Epithelial cell of esophagus (primary cell): ENCODE measurements around the gene PFN3.

Source experiments
- DNase-seq: peaks from one replicate; pipeline ENCODE4 v3.0.0; 2010; ENCODE audit warnings: low read depth
- H3K4me3 ChIP-seq: 2 replicates; pipeline ENCODE4 v1.5.1; 2011; ENCODE audit warnings: mild to moderate bottlenecking, low read length, control low read depth
- CTCF ChIP-seq: IDR thresholded peaks from 2 replicates; pipeline ENCODE4 v1.5.1; 2011; ENCODE audit warnings: low read depth, mild to moderate bottlenecking, low read length, control low read depth, inconsistent platforms; ENCODE audit not compliant: insufficient read depth; ENCODE audit errors: missing control alignments

Gene PFN3

GRCh38 chr5:177446200-177447065, 46.0 kb upstream of the PFN3 start, which contains the start of gene PRR7:
Gene PRR7 (plus strand): TSS chr5:177446814. CDS start chr5:177455068, 8,254 bp downstream.
- peak; percentile 67 for DNase-seq
- no peak for TF ChIP-seq CTCF
- H3K4me3 ChIP-seq: peak within 1 kb of the TSS; percentile 54

- no peak for TF ChIP-seq CTCF
- DNase-seq: no peak
- H3K4me3 ChIP-seq: peak overlapping the region; percentile 54
Measured at GRCh38 chr5:177445917-177446199, 45.4 kb upstream of the PFN3 start.

GRCh38 chr5:177445052-177445916, 44.8 kb upstream of the PFN3 start:
- no peak overlapping the region for H3K4me3 ChIP-seq
- no peak for TF ChIP-seq CTCF
- DNase-seq: no peak

GRCh38 chr5:177444106-177445051, 43.9 kb upstream of the PFN3 start:
- H3K4me3 ChIP-seq: no peak overlapping the region
- DNase-seq: no peak
- no peak for TF ChIP-seq CTCF

- no peak overlapping the region for H3K4me3 ChIP-seq
- no peak for DNase-seq
- no peak for TF ChIP-seq CTCF
Measured at GRCh38 chr5:177443144-177443983, 42.9 kb upstream of the PFN3 start.
